ENCODE measurements around the gene CNKSR1. TPM values are rescaled to one million over a fixed set of nuclear protein-coding genes. Genes with fewer than 3 reads are reported as not detected.

Gene CNKSR1
- total and polyA plus RNA-seq, 2 of the 4 experiments (the other 2 are of a cell fraction) = 0.43 TPM; not detected in 1

DNA sequence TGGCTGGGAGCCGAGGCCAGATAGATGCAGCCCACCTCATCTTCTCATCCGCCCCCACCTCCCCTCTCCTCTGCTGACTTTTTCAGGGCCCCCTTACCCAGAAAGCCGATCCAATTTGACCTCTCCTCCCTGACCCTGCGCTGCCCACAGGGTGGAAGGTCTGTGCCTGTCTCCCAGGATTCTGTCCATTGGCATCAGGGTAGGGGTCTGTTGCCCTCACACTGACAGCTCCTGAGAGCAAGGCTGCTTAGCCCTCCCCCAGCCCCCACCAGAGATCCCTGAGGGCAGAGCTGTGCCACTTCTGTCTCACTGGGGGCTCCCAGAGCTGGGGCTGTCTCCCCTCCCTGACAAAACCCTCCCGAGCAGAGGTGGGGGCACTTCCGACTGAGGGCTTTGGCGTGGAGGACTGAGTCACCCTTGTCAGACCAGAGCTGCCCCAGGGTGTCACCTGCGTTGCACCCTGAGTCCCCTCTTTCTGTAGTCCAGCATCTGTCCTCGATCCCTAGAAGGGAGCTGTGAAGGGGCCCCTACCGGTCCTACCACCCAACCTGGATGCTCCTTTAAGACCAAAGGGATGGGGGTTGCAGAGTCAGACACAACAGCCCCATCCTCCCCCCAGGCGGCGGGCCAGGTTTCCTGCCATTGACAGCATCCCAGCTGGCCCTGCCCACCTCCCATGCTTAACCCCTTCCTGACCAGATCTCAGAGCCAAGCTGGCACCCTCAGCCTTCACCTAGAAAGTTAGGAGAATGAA, 20.8 kb upstream of the CNKSR1 start:
- H3K36me3 ChIP-seq (ENCODE audit: control insufficient read depth, insufficient read depth, low read length) = no peaks in the 10 kb centered on the region
- no peak overlapping the region for H3K4ac ChIP-seq (ENCODE audit: low read depth, low read length)
- no peaks in the 10 kb centered on the region for H4K20me1 ChIP-seq (ENCODE audit: insufficient read depth, low read length)
- ChIA-PET POLR2A (ENCODE audit: unreplicated experiment) (no interaction called here), CTCF (interaction anchor here (1.9 kb wide), 1 partner anchor 13 kb away, joined by 6 read pairs; the partner anchor contains the start of gene ZNF593)
- WGBS, 2 experiments (ENCODE audit: extremely low coverage in 2 of 2, insufficient read length in 1 of 2) = 51% methylated on average over 5 of the region's 12 CpGs; no CpG with 5 or more reads in 1 of the 2 experiments
- no peak overlapping the region for H3K27ac ChIP-seq (ENCODE audit: insufficient read depth, low read length)
- peaks cover 3% of the 10 kb centered on the region for H3K4me1 ChIP-seq (ENCODE audit: control insufficient read depth, insufficient read depth, low read length)
- no peak for DNase-seq
- TF ChIP-seq RCOR1 (IDR thresholded peaks at IDR 0.05; ENCODE audit: insufficient replicate concordance, low read length) (no peak), MXI1 (IDR thresholded peaks at IDR 0.05; ENCODE audit: borderline replicate concordance, low read depth, low read length) (no peak), RAD21 (IDR thresholded peaks at IDR 0.05; ENCODE audit: low read length) (no peak), FOS (IDR thresholded peaks at IDR 0.05; ENCODE audit: low read depth, low read length) (no peak), NFE2L2 (IDR thresholded peaks at IDR 0.05; ENCODE audit: low read depth, low read length) (no peak), CEBPB (IDR thresholded peaks at IDR 0.05; ENCODE audit: low read depth, low read length) (no peak), POLR2A (IDR thresholded peaks at IDR 0.05; ENCODE audit: low read depth, low read length) (no peak)
- TF ChIP-seq, protein P1, sequence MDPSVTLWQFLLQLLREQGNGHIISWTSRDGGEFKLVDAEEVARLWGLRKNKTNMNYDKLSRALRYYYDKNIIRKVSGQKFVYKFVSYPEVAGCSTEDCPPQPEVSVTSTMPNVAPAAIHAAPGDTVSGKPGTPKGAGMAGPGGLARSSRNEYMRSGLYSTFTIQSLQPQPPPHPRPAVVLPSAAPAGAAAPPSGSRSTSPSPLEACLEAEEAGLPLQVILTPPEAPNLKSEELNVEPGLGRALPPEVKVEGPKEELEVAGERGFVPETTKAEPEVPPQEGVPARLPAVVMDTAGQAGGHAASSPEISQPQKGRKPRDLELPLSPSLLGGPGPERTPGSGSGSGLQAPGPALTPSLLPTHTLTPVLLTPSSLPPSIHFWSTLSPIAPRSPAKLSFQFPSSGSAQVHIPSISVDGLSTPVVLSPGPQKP (IDR thresholded peaks at IDR 0.05; ENCODE audit: borderline replicate concordance, low read depth, low read length) = no peak
- intact Hi-C loops (cut with micrococcal nuclease) (no loop called here), dilution Hi-C loops (cut with HindIII; ENCODE audit: low sequenced_read_pairs, unreplicated experiment) (no loop called here), in situ Hi-C loops (cut with MboI; ENCODE audit: low sequenced_read_pairs) (no loop called here)
- H4K8ac ChIP-seq (ENCODE audit: low read depth in 2 of 2, low read length in 2 of 2) = no peak overlapping the region
- H2AK9ac ChIP-seq (replicated peaks; ENCODE audit: low read depth, low read length, poor library complexity) = no peak overlapping the region
- H2BK20ac ChIP-seq (ENCODE audit: low read depth, low read length) = no peak overlapping the region
- H2BK15ac ChIP-seq (ENCODE audit: low read depth, low read length) = no peak overlapping the region
- no peak overlapping the region for H4K5ac ChIP-seq (ENCODE audit: low read depth, low read length)
- no peak overlapping the region for H2AFZ ChIP-seq (replicated peaks; ENCODE audit: low read length, poor library complexity)
- no peak overlapping the region for H4K91ac ChIP-seq (ENCODE audit: insufficient read depth, low read depth, low read length)
- H3K9me1 ChIP-seq (ENCODE audit: insufficient read depth, low read length) = no peaks in the 10 kb centered on the region
- H3K23ac ChIP-seq (ENCODE audit: low read depth, low read length) = no peak overlapping the region; the same call in 1 of the 2 replicates
- no peaks in the 10 kb centered on the region for H3K9me3 ChIP-seq (ENCODE audit: control insufficient read depth, insufficient read depth, low read length)
- H2BK120ac ChIP-seq (ENCODE audit: low read depth, low read length) = no peak overlapping the region
- no peak overlapping the region for H2AK5ac ChIP-seq (ENCODE audit: low read depth, low read length)
- H3K4me2 ChIP-seq (ENCODE audit: low read depth, low read length) = no peak overlapping the region
- H3K14ac ChIP-seq (replicated peaks; ENCODE audit: low read depth, low read length) = no peak overlapping the region
- H3K79me1 ChIP-seq (ENCODE audit: low read depth in 1 of 2, low read length in 2 of 2) = no peaks in the 10 kb centered on the region
- no TSS peak for BruUV-seq (replicated peaks)
- H3K18ac ChIP-seq (ENCODE audit: low read depth, low read length) = no peak overlapping the region
- no peak overlapping the region for H3K4me3 ChIP-seq (ENCODE audit: insufficient read depth, low read depth, low read length)
- H3K56ac ChIP-seq (ENCODE audit: extremely low read depth, insufficient read depth, low read length) = no peak overlapping the region; the same call in 1 of the 2 replicates
- no peak for ATAC-seq (ENCODE audit: low read depth)
- peaks cover 51% of the 10 kb centered on the region for H3K27me3 ChIP-seq (ENCODE audit: control insufficient read depth, insufficient read depth, low read length)
- H3K9ac ChIP-seq (ENCODE audit: low read depth, low read length) = no peak overlapping the region
- no peak overlapping the region for H2BK5ac ChIP-seq (ENCODE audit: low read depth, low read length, poor library complexity, severe bottlenecking)

Measured in IMR-90 (cell line).